LNCAP (cell line): ENCODE results near the gene SMTN.

Source experiments
- TF ChIP-seq, protein P1 (sequence below): fragments of 450-650 bp; IDR thresholded peaks from 2 replicates; pipeline ENCODE4 v1.5.1; 2017; ENCODE audit warnings: mild to moderate bottlenecking

The SMTN gene

DNA sequence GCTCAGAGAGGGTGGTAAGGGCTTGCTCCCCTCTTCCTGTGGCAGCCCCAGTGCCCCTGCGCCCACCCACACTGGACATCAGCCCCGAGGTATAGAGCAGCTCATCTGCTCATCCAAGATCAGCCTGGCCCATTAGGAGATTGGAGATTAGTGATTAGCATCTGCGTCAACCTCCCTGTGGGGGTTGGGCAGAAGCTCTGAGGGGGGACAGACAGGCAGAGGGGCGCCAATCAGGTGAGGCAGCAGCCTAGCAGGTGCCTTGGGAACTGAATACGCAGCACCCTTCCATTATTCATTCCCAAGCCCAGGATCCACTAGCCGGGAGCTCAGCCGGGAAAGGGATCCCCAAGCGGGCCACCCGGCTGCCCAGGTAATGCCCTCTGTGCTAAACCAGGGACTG is 11.0 kb downstream of the SMTN start:
- TF ChIP-seq, protein P1, sequence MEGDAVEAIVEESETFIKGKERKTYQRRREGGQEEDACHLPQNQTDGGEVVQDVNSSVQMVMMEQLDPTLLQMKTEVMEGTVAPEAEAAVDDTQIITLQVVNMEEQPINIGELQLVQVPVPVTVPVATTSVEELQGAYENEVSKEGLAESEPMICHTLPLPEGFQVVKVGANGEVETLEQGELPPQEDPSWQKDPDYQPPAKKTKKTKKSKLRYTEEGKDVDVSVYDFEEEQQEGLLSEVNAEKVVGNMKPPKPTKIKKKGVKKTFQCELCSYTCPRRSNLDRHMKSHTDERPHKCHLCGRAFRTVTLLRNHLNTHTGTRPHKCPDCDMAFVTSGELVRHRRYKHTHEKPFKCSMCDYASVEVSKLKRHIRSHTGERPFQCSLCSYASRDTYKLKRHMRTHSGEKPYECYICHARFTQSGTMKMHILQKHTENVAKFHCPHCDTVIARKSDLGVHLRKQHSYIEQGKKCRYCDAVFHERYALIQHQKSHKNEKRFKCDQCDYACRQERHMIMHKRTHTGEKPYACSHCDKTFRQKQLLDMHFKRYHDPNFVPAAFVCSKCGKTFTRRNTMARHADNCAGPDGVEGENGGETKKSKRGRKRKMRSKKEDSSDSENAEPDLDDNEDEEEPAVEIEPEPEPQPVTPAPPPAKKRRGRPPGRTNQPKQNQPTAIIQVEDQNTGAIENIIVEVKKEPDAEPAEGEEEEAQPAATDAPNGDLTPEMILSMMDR = no peak

GRCh38 chr22:31093086-31093850 is 12.2 kb downstream of the SMTN start:
- TF ChIP-seq, protein P1 = no peak

DNA sequence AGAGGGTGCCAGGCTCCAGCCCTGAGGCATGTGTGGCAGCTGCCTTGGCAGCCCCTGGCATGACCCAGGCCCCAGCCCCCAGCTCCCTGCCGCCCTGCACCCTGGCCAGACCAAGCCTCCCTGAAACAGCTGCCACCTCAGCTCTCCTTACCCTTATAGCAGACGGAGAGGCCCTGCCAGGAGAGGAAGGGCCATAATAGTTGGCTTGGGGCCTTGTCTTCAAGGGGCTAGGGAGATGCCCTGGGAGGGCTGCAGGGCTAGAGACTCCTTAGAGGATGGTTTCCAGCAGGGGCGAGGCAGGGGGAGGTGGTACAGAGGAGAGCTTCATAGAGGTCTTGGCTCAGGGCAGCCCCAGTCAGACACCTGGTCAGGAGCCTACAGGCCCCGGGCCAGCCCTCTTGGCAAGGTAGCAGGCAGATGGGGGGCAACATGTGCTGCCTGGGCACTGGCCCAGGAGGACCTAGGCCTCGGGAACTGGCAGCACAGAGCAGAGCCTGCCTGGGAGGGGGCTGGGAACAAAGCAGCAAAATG is 13.0 kb downstream of the SMTN start:
- TF ChIP-seq, protein P1 = no peak

- TF ChIP-seq, protein P1 = no peak
Observed at GRCh38 chr22:31094741-31095140, 13.6 kb downstream of the SMTN start.

DNA sequence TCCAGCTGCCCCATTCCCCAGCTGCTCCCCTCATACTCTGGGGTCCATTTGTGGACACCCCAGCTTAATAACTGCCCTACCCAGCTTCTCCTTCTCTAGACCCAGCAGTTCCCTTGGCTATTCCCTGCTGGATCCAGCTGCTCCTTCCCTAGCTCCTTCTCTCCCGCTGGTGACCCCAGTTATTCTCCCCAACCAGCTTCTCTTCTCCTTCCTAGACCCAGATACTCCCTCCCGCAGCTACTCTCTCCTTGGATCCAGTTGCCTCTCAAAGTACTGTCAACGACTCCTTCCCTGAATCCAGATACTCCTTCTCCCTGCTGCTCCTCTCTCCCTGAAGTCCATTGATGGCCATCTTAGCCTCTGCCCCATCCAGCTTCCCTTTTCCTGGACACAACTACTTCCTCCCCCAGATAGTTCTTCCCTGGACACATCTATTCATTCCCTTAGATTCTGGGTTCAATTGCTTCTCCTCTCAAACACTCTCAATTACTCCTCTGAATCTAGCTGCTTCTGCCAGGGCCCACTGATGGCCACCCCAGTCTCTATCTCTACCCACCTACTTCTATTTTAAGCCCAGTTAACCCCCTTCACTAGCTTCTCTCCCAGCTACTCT is 14.6 kb downstream of the SMTN start:
- TF ChIP-seq, protein P1 = no peak

GRCh38 chr22:31096657-31097279 is 15.7 kb downstream of the SMTN start:
- TF ChIP-seq, protein P1 = no peak

GRCh38 chr22:31097941-31098631 is 17.0 kb downstream of the SMTN start:
- TF ChIP-seq, protein P1 = no peak
